Activated CD8-positive, alpha-beta memory T cell treated with anti-CD3 and anti-CD28 coated beads for 48 hours (primary cell): ENCODE measurements around the gene RTL10.
"Not testable (repeated sequence)": the region's sequence is repeated elsewhere in the genome, so short reads cannot be mapped to it uniquely, and the experiment has no call there.

ENCODE experiments used
- DNase-seq, 3 experiments: peaks; one replicate each; pipeline ENCODE4 v3.0.0-alpha.2; 2020; ENCODE audit warnings: low read depth in 2 of 3, low spot score in 2 of 3

RTL10 gene

DNA sequence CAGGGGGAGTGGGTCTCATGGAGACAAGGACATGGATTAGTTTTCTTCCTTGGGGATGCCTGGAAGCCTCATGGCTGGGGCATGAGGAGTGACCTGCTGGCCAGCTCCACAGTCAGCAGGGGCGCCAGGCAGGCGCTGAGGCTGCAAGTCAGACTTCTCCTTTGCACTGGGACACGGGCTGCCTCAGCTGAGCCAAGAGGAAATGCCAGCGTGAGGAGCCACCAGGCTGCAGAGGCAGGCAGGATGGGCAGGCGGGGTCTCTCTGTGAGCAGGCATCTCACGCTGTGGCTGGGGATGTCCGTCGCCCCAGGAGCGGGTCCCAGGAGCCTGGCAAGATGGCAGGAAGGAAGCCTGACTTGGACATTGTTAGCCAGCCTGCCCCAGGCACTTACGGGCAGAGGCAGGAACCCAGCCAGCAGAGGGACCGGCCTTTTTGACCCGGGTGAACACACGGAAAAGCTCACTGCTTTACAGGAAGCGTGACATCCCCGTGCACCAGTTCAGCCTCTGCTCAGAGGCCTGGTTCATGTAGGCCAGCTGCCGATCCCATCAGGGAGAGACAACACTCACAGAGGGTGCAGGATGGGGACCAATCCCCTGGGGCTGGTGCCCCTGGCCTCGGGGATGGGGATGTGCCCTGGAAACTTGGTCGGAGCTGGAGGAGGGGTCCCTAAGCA lies 10.2 kb downstream of the RTL10 start:
- no peak for DNase-seq

DNA sequence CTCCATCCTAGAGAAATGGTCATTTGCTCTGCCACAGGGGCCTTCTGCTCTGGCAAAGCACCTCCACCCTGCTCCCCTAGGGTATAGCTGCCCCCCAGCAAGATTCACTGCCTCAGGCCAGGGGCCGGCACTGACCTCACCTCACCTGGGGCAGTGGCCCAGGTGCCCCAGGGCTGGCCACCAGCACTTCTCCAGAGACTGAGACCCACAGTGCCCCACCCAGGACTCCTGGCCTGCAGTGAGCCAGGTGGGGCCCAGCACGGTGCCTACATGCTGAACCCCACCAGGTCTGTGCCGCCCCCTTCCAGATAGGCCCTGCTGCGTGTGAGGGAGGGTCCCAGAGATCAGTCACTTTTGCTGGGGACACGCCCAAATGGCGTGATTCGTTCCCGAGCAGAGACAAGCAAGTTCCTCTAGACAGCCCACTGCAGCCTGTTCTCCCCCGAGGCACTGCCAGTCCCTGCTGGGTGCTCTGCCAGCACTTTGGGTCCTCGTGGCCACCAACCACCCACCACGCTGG lies 10.8 kb downstream of the RTL10 start:
- DNase-seq = no peak

DNA sequence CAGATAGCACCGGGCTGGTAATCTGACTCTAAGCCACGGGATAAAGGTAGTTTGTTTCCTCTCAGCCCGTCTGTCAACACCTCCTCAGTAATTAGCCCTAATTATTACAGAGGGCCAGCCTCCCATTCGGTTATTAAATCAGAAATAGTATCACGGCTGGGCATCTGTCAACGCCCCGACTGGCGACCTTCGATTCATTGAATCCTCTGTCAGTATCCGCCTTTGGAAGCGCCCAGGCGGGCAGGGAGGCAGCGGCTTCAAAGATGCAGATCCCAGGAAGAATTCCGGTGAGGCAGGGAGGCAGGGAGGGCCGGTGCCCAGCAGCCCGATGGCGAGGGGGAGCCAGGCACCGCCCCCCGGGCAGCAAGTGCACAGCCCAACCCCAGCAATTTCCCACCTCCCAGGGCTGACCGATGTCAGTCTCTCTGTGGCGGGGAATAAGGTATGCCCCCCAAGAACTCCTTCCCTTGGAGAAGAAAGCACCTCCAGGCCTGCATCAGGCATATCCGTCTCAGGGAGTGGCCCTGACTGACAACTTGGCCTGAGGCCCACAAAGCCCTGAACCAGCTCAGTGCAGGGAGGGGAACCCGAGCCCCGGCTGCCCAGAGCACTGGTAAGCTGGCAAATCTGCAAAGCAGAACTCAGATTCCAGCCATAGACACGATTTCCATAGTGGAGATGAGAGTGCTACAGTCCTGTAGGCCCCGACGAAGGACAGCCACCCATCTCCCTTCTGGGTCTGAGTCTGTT lies 11.4 kb downstream of the RTL10 start:
- DNase-seq = no peak

DNA sequence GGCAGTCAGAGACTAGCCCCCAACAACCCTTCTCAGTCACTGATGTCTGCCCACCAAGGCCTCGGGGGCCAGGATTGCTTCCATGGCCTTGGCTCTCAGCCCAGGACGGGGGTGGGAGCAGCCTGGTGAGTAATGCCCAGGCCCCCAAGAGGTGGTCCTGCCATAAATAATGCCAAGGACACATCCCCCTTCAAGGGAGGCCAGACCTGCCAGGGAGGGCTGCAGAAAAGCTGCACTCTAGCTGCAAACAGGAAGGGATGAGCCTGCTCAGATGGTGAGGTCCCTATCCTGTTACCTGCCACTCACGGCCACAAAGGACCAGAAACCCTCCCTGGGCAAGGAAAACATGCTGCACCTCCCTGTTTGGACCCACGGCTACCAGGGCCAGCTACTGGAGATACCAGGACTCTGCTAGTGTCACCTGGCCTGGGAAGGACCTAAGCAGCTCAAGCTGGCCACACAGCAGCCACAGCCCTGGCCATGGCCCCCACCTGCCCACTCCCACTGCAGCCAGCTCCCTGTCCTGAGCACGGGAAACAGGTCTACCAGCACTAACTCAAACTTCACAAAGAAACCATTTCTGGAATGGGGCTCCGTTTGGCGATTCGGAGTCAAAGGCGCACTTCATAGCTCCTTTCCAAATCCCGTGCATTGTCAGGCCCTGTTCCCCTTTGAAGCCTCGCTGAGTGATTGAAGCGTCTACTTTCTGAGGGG lies 12.1 kb downstream of the RTL10 start:
- DNase-seq = no peak

DNA sequence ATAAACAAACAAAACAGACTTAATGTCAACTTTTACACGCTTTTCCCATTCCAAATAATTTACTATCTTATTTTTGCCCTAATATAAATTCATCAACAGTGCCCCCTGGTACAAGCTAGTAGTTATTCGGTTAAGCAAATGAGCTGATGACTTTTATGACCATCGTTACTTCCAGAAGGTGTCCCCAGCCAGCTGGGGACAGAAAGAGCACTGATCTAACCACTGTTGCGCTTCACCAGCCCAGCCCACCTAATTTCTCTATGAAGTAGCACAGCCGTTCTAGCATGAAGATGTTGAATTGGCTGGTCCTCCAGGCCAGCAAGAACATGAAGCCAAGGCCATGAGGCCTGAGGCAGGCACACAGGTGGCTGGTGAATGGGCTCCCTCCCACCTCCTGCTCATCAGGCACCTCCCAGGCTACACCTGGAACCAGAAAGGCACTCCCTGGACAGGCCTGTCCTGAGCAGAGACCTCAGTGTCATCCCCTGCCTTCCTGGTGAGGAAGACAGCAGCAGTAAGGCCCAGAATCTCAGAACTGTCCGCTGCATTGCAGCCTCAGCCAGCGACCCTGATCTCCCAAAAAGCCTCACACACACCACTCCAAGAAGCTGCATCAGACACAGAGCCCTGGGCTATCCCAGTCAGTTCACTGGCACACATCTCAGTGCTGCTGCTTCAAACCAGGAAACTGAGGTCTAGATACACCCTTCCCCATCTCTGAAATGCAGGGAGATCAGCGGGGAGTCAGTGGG lies 12.9 kb downstream of the RTL10 start:
- DNase-seq = no peak

DNA sequence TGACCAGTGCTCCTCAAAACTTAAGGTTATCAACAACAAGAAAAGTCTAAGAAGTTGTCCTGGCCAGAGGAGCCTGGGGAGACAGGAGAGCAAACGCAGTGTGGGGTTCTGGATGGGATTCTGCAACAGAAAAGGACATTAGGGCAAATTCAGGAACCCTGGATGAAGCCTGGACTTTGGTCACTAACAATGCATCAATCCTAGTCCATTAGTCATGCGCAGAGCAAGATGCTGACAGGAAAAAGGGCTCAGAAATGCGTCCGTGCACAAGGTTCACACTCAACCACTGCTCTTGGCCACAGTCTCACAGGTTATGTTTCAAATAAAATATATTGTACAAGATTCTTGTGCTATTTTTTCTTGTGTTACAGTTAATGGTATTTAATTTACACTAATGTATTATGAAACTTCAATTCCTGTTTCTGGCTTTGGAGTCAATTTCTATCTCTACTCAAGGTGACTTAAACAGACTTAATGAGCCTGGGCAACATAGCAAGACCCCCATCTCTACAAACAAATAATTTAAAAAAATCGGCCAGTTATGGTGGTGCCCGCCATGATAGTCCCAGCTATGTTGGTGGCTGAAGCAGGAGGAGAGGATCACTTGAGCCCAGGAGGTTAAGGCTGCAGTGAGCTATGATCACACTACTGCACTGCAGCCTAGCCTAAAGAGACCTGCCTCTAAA lies 13.6 kb downstream of the RTL10 start:
- no peak for DNase-seq

DNA sequence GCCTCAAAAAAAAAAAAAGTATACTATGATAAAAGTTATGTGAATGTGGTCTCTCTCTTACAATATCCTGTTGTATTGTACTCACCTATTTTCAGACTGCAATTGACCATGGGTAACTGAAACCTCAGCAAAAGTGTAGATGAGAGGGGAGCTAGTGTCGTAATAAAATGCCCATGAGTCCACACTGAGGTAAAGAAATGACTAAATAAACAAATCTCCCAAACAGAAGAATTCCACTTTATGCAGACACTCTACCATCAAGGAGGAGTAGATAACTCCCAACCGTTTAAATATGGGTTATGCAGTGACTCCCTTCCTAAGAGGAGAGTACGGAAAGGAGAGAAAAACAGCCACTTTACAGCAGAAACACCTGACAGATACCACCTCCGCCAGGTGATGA lies 14.6 kb downstream of the RTL10 start:
- no peak for DNase-seq

DNA sequence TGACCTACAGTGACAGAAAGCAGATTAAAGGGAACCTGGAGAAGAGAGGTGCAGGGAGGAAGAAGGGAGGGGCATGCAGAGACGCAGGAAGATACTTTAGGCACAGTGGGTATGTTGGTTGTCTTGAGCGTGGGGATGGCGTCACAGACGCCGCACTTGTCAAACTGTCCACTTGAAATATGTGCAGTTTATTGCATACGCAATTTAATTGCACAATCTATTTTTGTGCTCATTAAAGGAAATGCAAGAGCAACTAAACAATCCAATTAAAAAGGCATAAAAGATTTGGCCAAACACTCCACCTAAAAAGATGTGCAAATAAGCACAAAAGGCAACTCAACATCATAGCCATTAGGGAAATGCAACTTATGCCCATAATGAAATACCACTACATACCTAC lies 16.8 kb downstream of the RTL10 start:
- DNase-seq = no peak

DNA sequence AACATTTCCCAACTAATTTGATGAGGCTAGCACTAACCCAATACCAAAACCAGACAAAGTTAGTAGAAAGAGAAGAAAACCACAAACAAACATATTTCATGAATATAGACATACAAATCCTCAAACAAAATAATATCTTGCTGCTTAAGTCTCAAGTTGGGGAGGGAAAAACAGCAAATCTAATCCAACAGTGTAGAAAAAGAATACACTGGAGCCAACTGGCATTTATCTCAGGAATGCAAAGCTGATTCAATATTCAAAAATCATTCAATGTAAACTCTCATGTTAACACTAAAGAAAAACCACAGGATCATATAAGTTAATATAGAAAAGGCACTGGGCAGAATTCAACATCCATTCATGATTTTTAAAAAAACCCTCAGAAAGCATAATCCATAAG lies 18.2 kb downstream of the RTL10 start:
- no peak for DNase-seq

DNA sequence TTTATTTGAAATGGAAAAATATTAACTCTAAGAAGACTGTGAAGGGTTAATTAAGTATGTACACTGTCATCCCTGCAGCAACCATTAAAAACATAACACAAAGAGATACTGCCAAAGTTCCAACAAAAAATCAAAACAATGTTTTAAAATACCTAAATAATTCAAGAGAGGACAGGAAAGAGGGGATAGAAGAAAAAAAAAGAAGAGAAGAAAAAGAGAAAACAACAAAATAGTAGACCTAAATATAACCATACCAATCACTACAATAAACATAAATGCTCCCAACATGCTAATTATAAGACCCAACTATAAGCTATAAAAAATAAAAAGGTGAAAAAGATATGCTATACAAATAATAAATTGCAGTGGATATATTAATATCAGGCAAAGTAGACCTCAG lies 20.1 kb downstream of the RTL10 start:
- no peak for DNase-seq

DNA sequence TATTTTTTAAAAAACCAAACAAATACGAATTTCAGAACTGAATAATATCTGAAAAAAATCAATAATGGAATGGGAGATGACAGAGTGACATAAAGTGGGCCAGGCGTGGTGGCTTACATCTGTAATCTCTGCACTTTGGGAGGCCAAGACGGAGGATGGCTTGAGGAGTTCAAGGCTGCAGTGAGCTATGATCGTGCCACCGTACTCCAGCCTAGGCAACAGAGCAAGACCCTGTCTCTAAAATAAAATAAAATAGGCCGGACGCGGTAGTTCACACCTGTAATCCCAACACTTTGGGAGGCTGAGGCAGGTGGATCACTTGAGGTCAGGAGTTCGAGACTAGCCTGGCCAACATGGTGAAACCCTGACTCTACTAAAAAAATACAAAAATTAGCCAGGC lies 21.3 kb downstream of the RTL10 start:
- DNase-seq = not testable (repeated sequence)

DNA sequence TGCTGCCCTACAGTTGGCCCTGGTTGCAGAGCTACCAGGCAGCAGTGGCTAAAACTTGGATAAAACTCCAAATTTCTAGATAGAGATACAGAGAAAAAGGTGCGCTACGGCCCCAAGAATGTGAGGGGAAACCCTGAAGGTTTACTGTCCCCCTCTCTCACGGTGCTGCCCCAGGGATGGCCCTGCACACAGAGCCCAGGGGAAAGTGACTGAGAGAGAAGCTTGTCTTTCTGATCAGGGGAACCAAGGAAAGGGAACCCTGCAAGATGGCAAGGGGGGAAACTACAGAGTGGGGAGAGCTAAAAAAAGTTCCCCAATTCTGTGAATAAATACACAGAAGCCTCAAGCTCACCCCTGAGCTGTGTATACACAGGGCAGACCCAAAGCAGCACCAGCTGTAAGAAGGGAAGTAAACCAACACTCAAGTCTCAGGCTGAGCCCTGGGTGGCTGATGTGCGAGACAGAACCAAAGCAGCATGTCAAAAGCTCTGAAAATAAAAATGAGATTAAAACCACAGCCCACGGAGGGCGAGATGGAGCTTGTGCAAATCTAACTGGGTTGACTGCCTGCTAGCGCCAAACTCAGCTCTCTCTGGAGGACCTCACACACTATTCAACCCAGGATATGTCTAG lies 22.1 kb downstream of the RTL10 start:
- no peak for DNase-seq

DNA sequence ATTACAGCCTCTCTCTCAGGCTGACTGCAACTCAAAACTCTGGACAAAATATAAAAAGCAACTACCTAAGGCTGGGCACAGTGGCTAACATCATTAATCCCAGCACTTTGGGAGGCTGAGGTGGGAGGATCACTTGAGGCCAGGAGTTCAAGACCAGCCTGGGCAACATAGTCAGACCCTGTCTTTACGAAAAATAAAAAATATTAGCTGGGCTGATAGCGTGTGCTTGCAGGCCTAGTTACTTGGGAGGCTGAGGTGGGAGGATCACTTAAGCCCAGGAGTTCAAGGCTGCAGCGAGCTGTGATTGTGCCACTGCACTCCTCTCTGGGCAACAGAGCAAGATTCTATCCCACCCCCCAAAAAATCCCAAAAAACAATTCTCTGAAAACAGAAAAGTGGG lies 22.7 kb downstream of the RTL10 start:
- not testable (repeated sequence) for DNase-seq

DNA sequence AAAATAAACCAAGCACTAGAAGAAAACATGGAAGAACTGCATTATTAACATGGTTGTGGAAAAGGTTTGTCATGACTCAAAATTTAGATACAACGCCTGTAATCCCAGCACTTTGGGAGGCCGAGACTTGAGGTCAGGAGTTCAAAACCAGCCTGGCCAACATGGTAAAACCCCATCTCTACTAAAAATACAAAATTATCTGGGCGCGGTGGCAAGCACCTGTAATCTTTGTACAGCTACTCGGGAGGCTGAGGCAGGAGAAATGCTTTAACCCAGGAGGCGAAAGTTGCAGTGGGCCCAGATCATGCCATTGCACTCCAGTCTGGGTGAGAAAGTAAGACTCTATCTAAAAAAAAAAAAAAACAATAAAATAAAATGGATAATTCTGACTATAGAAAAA lies 23.7 kb downstream of the RTL10 start:
- DNase-seq = no peak

DNA sequence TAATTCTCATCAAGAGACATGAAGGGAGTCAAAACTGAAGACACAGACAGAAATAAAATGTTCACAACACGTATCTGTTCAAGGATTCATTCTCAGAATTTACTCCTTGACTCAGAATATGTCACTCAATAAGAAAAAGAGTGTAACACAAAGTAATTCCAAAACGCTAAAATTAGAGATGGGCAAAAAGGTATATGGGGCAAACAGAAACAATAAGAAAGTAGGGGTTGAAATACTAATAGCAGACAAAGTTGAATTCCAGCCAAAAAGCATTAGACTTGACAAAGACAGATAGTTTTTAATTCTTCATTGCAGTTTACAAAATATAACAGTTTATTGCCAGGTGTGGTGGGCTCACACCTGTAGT lies 26.7 kb downstream of the RTL10 start:
- no peak for DNase-seq

DNA sequence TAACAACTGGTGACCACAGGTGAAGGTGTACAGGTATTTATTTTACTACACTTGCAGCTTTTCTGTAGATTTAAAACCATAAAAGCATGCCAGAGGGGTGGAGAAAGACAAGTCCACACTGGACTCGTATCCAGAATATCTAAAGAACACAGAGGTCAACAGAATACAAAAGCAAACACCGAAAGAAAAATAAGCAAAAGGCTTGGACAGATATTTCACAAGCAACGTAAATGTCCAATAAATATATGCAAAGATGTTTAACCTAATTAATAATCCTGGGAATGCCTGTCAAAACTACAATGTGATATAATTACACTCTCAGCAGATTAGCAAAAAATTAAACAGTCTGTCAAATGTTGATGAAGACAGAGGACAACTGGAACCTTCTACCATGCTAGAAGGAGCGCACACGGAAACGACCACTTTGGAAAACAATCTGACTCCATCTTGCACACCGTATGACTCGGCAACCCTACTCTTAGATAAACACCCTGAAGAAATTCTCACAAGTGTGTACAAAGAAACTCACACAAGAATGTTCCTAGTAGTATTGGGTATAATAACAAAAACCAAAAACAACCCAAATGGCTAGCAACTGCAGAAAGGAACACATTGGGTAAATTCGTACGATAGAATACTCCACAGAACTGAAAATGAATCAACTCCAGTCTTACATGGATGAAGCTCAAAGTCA lies 27.2 kb downstream of the RTL10 start:
- no peak for DNase-seq

DNA sequence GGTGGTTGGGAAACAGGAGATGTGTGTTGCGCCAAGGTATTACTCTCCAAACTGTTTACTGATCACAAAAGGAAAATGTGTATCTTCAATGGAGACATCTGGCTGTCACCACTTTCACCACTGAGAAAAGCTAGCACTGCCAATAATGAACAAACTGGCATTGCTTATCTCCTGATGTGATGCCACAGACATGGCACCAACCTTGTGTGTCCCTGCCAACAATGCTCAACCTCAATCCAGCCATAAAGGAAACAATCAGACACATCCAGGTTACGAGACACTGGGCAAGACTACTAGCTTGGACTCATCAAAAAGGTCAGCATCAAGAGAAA lies 28.1 kb downstream of the RTL10 start:
- DNase-seq = no peak

DNA sequence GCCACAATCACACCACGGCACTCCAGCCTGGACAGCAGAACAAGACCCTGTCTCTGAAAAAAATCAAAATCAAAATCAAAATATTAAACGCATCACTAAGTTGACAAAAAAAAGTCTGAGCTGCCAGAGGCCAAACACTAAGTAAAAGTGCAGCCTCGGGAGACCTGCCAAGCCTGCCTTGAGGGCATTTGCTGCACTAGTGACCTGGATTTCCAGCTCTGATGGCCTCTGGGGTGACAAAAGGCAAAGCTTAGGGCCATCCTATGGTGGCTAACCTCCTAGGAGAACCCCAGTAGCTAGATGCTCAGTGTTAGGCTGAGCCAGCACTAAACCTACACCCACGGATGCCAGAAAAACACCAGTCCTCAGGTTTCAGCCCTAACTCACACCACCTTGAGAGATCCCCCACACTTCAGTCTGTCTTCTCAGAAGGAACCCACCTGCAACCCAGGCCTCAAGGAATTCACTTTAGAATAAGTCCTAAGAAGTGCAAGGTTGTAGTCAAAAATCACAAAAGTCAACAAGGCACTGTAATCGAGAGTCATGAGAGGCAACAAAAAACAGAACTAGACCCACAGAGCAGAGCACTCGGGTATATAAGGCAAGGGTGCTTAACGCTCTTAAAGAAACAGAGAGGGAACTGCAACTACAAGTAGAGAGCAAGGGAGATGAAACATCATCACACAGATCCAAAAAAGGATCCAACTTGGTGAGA lies 28.6 kb downstream of the RTL10 start:
- DNase-seq = no peak

DNA sequence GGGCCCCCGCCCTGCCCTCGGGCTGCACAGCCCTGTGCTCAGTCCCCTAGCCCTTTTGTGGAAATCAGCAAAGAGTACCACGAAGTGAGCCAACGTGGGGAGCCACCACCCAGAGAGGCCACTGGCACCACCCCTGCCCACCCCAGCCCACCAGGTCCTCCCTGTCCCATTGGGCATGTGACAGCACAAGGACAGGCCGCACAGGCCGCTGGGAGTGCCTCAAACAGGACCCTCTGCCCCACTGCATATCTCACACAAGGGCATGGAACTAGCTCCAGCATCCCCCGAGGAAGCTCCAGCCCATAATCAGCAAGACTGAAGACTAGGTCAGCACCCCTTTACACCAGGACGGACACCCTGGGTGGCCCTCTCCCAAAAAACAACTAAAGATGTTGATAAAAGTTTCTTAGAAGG lies 29.7 kb downstream of the RTL10 start:
- no peak for DNase-seq
